ENCODE measurements around the gene DSG3. TPM values are rescaled to one million over a fixed set of nuclear protein-coding genes. Genes with fewer than 3 reads are reported as not detected.

Gene DSG3
- total RNA-seq, 1 donor from 2014 or later = not detected

DNA sequence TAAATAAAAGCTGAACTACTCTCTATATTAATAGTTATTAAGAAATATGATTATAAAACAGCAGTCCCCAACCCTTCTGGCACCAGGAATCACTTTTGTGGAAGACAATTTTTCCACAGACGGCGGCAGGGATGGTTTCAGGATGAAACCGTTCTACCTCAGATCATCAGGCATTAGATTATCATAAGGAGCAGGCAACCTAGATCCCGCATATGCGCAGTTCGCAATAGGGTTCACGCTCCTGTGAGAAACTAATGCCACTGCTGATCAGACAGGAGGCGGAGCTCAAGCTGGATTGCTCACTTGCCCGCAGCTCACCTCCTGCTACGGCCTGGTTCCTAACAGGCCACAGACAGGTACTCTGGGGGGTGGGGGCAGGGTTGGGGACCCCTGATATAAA lies 31.1 kb downstream of the DSG3 start:
- Histone ChIP-seq H3K27ac (no peak overlapping the region), H3K4me1 (no peaks in the 10 kb centered on the region), H3K36me3 (no peaks in the 10 kb centered on the region), H3K9me3 (no peaks in the 10 kb centered on the region), H3K27me3 (no peaks in the 10 kb centered on the region), H3K4me3 (no peak overlapping the region)
- TF ChIP-seq, protein P1, sequence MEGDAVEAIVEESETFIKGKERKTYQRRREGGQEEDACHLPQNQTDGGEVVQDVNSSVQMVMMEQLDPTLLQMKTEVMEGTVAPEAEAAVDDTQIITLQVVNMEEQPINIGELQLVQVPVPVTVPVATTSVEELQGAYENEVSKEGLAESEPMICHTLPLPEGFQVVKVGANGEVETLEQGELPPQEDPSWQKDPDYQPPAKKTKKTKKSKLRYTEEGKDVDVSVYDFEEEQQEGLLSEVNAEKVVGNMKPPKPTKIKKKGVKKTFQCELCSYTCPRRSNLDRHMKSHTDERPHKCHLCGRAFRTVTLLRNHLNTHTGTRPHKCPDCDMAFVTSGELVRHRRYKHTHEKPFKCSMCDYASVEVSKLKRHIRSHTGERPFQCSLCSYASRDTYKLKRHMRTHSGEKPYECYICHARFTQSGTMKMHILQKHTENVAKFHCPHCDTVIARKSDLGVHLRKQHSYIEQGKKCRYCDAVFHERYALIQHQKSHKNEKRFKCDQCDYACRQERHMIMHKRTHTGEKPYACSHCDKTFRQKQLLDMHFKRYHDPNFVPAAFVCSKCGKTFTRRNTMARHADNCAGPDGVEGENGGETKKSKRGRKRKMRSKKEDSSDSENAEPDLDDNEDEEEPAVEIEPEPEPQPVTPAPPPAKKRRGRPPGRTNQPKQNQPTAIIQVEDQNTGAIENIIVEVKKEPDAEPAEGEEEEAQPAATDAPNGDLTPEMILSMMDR (IDR thresholded peaks at IDR 0.05) = no peak
- intact Hi-C loops (cut with DNase I) = no loop called here
- no peak for DNase-seq (ENCODE audit: low spot score in 2 of 2)

DNA sequence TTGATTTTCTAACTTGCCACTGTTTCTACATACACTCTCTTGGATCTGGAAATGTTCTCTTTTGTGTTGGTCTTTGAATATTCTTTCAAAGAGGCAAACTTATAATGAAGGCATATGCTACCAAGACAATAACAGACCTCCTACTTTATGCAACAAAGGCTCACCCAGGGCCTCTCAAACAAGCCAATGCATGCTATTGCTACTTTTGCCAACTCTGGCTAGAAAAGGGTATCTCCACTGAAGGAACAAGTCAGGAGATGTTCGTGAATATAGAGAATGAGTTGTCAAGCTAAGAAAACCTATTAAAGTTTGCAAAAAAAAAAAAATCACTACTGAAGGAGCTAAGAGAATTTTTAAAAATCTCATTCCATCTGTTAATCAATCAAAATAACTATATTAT lies 34.5 kb downstream of the DSG3 start:
- Histone ChIP-seq H3K4me1 (no peaks in the 10 kb centered on the region), H3K9me3 (no peaks in the 10 kb centered on the region), H3K4me3 (no peak overlapping the region), H3K36me3 (no peaks in the 10 kb centered on the region), H3K27ac (no peak overlapping the region), H3K27me3 (no peaks in the 10 kb centered on the region)
- intact Hi-C loops (cut with DNase I) = no loop called here
- TF ChIP-seq, protein P1 (IDR thresholded peaks at IDR 0.05) = no peak
- no peak for DNase-seq (ENCODE audit: low spot score in 2 of 2)

DNA sequence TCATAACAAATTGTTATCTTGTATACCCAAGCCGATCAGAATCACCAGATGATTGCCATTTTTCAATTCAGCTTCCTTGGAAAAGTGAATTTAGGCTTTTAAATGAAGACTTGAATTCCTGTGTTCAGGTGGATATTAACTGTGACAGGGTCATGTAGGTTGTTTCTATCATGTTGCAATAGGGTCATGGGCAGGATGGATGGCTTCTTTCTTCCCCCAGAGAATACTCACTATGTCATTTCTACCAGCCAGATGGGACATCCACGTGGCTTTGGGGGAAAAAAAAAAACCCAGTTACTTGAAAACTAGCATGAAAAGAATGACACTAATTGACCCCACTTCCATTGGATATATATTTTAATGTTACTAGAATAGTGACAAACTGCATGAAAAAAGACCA lies 35.9 kb downstream of the DSG3 start:
- TF ChIP-seq, protein P1 (IDR thresholded peaks at IDR 0.05) = no peak
- intact Hi-C loops (cut with DNase I) = no loop called here

DNA sequence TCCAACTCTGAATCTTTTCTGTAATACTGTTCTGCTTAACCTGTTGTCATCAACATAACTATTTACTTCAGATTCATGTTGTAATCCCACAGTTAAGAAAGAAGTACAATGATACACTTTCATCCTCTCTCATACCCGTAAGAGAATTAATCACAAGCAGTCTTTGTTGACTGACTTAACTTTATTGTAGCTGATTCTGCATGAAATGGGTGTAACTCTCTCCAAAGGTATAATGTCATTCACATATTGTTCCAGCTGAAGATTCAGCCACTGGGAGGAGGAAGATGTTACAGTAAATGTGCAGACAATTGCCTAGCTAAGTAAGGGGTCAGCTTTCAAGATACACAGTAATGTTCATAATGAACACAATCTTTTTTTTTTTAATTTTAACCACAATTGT lies 36.9 kb downstream of the DSG3 start:
- H3K27ac ChIP-seq = no peak overlapping the region
- no peaks in the 10 kb centered on the region for H3K36me3 ChIP-seq
- H3K4me1 ChIP-seq = no peaks in the 10 kb centered on the region
- intact Hi-C loops (cut with DNase I) = no loop called here
- H3K9me3 ChIP-seq = no peaks in the 10 kb centered on the region
- H3K27me3 ChIP-seq = no peaks in the 10 kb centered on the region
- H3K4me3 ChIP-seq = no peak overlapping the region
- DNase-seq (ENCODE audit: low spot score in 2 of 2) = no peak
- TF ChIP-seq, protein P1 (IDR thresholded peaks at IDR 0.05) = no peak

More for the DNA sequence above, 35.9 kb downstream of the DSG3 start:
- no peak overlapping the region for H3K4me3 ChIP-seq
- no peak overlapping the region for H3K27ac ChIP-seq
- DNase-seq (ENCODE audit: low spot score in 2 of 2) = no peak
- no peaks in the 10 kb centered on the region for H3K36me3 ChIP-seq
- no peaks in the 10 kb centered on the region for H3K4me1 ChIP-seq
- H3K9me3 ChIP-seq = no peaks in the 10 kb centered on the region
- no peaks in the 10 kb centered on the region for H3K27me3 ChIP-seq

DNA sequence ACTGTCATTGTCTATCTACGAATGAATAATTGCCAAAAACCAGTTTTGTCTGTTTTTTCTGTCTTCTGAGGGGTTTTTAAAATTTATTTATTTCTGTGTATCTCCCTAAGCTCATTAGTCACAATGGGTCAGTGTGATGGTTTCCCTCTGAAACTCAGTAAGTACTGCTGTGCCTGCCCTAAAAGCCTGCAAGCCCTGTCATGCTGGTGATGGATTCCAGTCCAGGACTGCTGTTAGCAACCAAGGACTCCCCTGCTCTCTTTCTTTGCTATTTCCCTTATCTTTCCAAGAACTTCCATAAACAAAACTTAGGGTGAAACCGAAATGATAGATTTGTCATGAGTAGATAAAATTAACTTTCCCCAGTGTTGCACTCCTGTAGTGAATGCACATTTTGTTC lies 38.6 kb downstream of the DSG3 start:
- Histone ChIP-seq H3K27ac (no peak overlapping the region), H3K4me1 (no peaks in the 10 kb centered on the region), H3K9me3 (no peaks in the 10 kb centered on the region), H3K4me3 (no peak overlapping the region), H3K27me3 (no peaks in the 10 kb centered on the region), H3K36me3 (no peaks in the 10 kb centered on the region)
- intact Hi-C loops (cut with DNase I) = no loop called here
- TF ChIP-seq, protein P1 (IDR thresholded peaks at IDR 0.05) = no peak
- no peak for DNase-seq (ENCODE audit: low spot score in 2 of 2)

Measured in ascending aorta (tissue), 2 donors.